Dedifferentiated amniotic fluid mesenchymal stem cell (primary cell): Measurements from ENCODE around the gene CD320.
A peak's percentile ranks its signal among the peaks of the same experiment; 100 is the strongest.
"Not testable (repeated sequence)": the region's sequence is repeated elsewhere in the genome, so short reads cannot be mapped to it uniquely, and the experiment has no call there.

Experiments
- DNase-seq: peaks from one replicate; pipeline ENCODE4 v3.0.0-alpha.2; 2016; ENCODE audit errors: extremely low spot score

Gene CD320

DNA sequence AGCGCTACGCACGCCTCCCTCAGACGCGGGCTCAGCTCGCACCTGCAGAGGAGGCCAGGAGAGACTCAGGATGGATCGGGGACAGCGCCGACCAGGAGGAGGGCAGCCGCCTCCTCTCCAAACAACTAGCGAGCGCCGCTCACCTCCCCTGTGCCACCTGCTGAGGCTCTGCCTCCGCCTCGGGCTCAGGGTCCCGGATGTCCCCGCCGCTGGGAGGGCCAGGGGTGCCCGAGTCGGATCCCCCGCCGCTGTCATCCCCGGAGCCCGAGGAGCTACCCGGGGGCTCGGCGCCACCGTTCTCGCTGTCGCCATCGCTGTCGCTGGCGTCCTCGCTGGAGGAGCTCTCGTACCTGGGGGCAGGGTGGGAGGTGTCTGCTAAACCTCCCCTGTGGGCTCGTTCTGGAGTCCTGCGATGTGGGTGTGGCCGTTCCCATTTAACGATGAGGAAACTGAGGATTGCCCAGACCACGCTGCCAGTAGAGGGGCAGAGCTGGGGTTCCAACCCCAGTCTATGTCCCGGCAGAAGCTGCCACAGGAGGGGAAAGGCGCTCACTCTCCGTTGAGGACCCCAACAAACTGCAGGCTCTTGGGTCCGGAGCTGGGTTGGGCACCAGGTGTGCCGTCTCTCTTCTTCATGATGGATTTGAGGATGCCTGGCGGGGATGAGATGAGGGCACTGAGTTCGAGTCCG is 25.8 kb upstream of the CD320 start:
- DNase-seq: no peak

- peak; percentile 9 for DNase-seq
Measured at GRCh38 chr19:8332976-8333766, 25.0 kb upstream of the CD320 start.

DNA sequence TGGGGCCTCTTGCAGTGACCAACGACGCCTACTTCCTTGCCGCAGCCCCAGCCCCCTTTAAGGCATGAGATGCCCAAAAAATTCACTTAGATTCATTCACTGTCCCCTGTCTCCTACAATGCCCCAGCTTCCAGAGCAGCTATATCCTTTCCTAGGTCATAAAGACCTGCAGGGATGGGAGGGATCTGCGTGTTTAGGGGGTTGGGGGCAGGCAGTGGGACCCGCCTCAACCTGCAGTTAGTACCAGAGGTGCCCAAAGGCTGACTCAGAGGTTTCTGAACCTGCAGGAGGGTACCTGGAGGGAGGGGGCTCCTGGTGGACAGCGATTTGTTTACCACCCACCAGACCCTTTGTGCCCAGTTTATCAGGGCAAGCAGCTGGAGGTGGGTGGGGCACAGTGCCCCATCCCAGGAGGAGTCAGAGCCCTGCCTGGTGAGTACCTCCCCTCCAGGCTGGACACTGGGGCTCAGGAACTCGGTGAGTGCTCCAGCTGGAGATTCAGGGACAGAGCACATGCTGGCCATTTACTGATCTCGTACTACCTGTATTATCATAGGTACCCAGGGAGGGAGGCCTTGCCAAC is 23.2 kb upstream of the CD320 start:
- peak; percentile 11 for DNase-seq

- no peak for DNase-seq
Measured at GRCh38 chr19:8329996-8330395, 21.8 kb upstream of the CD320 start.

DNA sequence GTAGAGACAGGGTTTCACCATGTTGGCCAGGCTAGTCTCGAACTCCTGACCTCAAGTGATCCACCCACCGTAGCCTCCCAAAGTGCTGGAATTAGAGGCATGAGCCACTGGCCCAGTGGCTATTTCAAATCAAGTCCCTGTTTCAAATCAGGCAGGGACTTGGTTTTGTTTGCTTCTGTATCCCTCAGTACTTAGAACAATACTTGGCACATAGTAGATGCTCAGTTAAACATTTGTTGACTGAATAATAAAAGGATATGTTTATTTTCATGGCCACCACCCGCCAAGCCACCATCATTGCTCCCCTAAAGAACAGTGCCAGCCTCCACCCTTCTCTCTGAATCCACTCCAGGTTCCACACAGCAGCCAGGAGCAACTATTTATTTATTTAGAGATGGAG is 17.3 kb upstream of the CD320 start:
- DNase-seq: no peak

- DNase-seq: no peak
Measured at GRCh38 chr19:8324186-8325050, 16.3 kb upstream of the CD320 start.

DNA sequence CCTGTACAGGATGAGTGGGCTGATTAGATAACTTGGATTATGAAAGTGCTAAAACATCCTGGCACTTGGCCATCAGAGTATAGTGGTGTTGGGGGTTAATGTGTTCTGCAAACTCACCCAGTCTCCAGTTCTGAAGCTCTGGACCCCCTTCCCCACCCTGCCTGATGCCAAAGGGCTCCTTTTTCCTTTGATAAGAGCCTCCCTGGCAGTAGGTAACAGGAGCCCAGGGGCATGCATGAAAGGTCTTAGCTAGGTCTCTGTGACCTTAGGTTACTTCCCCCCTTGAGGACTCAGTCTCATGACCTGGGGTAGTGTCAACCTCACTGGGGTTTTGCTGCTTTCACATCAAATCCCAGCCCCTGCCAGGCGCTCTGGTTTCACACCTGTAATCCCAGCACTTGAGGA is 15.6 kb upstream of the CD320 start:
- DNase-seq: no peak

DNA sequence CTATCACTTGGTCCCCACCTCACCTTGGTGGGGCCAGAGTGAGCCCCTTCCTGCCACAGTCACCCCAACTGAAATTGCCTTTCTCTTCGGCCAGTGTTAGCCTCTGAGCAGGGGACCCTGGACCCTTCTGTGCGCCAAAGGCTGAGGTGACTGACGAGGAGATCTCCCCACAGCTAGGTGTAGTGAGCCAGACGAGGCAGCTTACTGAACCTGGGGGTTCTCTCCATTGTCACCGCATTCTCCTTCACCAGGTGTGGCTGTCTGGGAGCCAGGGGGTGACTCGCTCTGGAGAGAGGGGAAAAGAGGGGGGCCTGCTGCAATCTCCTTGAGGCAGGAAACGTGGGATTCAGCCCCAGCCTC is 14.5 kb upstream of the CD320 start:
- DNase-seq: no peak

DNA sequence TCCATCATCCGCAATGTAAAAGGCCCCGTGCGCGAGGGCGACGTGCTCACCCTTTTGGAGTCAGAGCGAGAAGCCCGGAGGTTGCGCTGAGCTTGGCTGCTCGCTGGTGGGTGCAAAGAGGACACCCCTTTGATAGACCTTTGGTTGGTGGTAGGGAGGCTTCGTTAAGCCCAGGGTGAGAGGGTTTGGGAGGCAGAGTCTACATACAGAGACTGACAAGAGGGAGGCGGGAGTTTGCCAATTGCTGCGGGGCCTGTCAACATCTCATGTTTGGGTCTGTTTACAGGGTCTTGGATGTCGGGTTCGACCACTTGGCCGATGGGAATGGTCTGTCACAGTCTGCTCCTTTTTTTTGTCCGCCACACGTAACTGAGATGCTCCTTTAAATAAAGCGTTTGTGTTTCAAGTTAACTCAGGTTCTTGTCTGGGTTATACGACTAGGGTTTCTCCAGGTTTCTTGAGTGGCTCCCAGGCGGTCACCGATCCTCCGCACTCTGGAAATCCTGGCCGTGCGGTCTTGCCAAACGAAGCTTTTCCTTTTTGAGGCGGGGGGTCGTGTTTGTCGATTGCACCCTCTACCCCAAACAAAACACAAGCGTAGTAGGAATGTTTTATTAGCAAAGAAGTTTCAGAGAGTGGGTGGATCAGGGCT is 14.0 kb upstream of the CD320 start:
- no peak for DNase-seq

DNA sequence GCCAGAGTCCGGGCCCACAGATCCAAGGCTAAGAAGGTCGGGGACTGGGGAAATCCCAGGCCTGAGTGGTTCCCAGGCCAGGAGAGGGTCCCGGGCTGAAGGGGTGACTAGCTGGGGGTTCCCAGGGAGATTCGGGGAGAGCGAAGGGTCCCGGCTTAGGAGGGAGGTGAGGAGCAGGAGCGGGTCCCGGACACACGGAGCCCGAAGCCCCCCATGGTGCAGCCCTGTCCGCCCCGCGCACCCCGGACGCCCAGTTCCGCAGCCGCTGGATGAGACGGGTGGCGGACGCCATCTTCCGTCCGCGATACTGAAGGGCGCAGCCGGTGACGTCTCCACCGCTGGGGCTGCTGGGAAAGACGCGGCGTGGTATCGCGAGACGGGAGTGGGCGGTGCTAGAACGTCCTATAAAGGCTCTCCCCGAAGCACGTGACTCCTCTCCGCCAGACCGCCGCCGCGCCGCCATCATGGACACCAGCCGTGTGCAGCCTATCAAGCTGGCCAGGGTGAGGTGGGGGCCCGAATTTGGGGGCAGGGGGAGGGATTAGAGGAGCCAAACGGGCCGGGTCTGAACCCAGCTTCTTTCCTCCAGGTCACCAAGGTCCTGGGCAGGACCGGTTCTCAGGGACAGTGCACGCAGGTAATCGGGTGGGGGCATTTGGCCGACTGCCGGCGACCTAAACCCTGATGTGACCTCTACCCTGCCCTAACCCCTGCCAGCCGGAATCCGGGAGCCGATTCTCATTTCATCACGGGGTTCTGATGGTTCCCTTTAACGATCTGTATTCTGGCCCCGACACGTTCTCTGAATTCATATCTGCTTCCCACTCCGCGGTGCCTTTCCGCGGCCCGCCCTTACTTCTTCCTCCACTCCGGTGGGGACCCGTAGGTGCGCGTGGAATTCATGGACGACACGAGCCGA is 13.2 kb upstream of the CD320 start, which contains the start of the genes NDUFA7 and RPS28:
TSS of gene NDUFA7 (minus strand) at position 309 of the 919 bp plus-strand sequence. CDS start at position 292, 17 bp downstream.
TSS of gene RPS28 (plus strand) at position 430 of the 919 bp plus-strand sequence. CDS start at position 465, 35 bp downstream.
- DNase-seq: peak; percentile 96

DNA sequence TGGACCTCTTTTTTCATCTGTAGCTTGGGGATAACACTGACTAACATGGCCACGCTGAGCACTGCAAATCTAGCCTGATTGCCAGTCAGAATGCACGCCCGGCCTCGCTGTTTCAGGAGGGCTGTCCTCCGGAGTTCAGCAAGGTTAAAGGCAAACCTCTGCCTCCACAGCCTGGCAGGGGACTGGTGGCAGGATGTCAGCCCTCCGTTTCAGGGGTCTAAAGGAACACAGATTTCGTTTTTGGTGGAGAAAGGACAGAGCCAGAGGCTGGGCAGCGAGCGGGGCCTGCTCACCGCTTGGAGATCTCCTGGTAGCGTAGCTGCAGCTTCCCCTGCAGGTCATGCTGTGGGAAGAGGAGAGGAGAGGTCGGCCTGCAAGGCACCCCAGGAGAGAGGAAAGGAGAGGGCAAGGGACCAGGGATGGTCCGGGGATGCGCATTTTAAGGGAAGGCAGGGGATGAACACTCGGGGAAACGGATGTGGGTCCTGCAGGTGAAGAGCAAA is 12.5 kb upstream of the CD320 start:
- DNase-seq: no peak

GRCh38 chr19:8319807-8320520 is 11.8 kb upstream of the CD320 start:
- no peak for DNase-seq

DNA sequence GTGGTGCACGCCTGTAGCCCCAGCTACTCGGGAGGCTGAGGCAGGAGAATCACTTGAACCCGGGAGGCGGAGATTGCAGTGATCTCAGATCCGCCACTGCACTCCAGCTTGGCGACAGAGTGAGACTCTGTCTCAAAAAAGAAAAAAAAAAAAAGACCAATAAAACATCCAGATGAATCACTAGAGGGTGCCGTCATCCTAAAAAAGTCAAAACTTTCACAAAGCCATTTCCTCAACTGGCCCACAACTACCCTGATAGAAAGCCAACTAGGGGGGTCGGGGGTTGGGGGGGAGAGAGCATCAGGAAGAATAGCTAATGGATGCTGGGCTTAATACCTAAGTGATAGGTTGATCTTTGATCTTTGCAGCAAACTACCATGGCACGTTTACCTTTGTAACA is 10.7 kb upstream of the CD320 start:
- DNase-seq: not testable (repeated sequence)

GRCh38 chr19:8316351-8317125 is 8.4 kb upstream of the CD320 start:
- no peak for DNase-seq

GRCh38 chr19:8314981-8315640 is 7.0 kb upstream of the CD320 start:
- not testable (repeated sequence) for DNase-seq

GRCh38 chr19:8311461-8312260 is 3.5 kb upstream of the CD320 start:
- peak; percentile 11 for DNase-seq
